Bronchial epithelial cell (primary cell): ENCODE results near the gene TTBK1. TPM values are rescaled to one million over a fixed set of nuclear protein-coding genes. Genes with fewer than 3 reads are reported as not detected.
A peak's percentile ranks its signal among the peaks of the same experiment; 100 is the strongest.

Experiments
- DNase-seq: peaks from one replicate; pipeline ENCODE4 v3.0.0-alpha.2; 2010; ENCODE audit warnings: low read depth
- FAIRE-seq: peaks from 2 replicates; lab custom pipeline; 2011; peaks lifted over from hg19 to GRCh38; lab: Jason Lieb, UNC
- H3K27me3 ChIP-seq: 2 replicates; pipeline ENCODE4 v1.5.1; 2011; ENCODE audit warnings: low read length; ENCODE audit not compliant: control insufficient read depth, insufficient read depth
- H3K36me3 ChIP-seq: 2 replicates; pipeline ENCODE4 v1.5.1; 2011; ENCODE audit warnings: low read length; ENCODE audit not compliant: control insufficient read depth, insufficient read depth
- H3K4me3 ChIP-seq: 2 replicates; pipeline ENCODE4 v1.5.1; 2011; ENCODE audit warnings: mild to moderate bottlenecking, low read depth, low read length, control low read depth
- CTCF ChIP-seq: IDR thresholded peaks from 2 replicates; pipeline ENCODE4 v1.5.1; 2011; ENCODE audit warnings: mild to moderate bottlenecking, moderate library complexity, low read length, control low read depth, inconsistent platforms; ENCODE audit not compliant: insufficient read depth, severe bottlenecking
- total RNA-seq: library from RNA; depleted of rRNA; stranded (reverse); fragments of >200 nt; gene quantifications from 2 replicates; pipeline ENCODE4 v1.2.1, GENCODE V29; 2014

TTBK1 gene
- total RNA-seq, 1 donor from 2014 or later: not detected

- TF ChIP-seq CTCF: no peak
- Histone ChIP-seq H3K27me3 (no peaks in the 10 kb centered on the region), H3K36me3 (no peaks in the 10 kb centered on the region), H3K4me3 (no peak overlapping the region)
- DNase-seq: peak; percentile 38
- FAIRE-seq: no peak
Observed at GRCh38 chr6:43310624-43311023, 67.3 kb downstream of the TTBK1 start.

- no peak overlapping the region for H3K4me3 ChIP-seq
- no peaks in the 10 kb centered on the region for H3K36me3 ChIP-seq
- FAIRE-seq: no peak
- H3K27me3 ChIP-seq: no peaks in the 10 kb centered on the region
- no peak for DNase-seq
- no peak for TF ChIP-seq CTCF
Observed at GRCh38 chr6:43311666-43312065, 68.4 kb downstream of the TTBK1 start.

DNA sequence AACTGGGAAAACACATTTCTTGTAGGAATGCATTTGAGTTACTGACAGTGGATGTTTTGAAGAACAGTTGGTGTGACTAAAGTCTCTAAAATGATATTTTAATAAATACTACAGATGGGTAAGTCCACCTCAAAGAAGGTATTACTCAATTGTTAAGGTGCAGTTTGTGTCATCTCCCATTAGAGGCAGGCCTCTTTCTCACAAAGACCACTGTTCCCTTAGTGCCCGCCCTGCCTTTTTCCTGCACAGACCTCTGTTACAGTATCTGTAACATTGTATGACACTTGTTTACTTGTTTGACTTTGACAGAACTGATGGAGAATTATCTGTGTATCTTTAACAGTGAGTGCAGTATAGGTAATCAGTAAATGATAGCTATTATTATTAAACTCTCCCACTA is 70.5 kb downstream of the TTBK1 start:
- no peak for FAIRE-seq
- no peak for DNase-seq
- Histone ChIP-seq H3K36me3 (no peaks in the 10 kb centered on the region), H3K4me3 (no peak overlapping the region), H3K27me3 (no peaks in the 10 kb centered on the region)
- TF ChIP-seq CTCF: no peak

GRCh38 chr6:43318011-43318410 is 74.7 kb downstream of the TTBK1 start:
- Histone ChIP-seq H3K27me3 (no peaks in the 10 kb centered on the region), H3K4me3 (no peak overlapping the region), H3K36me3 (no peaks in the 10 kb centered on the region)
- DNase-seq (no peak), FAIRE-seq (no peak)
- no peak for TF ChIP-seq CTCF

GRCh38 chr6:43325876-43326275 is 82.6 kb downstream of the TTBK1 start:
- no peak for DNase-seq
- Histone ChIP-seq H3K36me3 (no peaks in the 10 kb centered on the region), H3K4me3 (no peak overlapping the region), H3K27me3 (no peaks in the 10 kb centered on the region)
- FAIRE-seq: no peak
- TF ChIP-seq CTCF: no peak

DNA sequence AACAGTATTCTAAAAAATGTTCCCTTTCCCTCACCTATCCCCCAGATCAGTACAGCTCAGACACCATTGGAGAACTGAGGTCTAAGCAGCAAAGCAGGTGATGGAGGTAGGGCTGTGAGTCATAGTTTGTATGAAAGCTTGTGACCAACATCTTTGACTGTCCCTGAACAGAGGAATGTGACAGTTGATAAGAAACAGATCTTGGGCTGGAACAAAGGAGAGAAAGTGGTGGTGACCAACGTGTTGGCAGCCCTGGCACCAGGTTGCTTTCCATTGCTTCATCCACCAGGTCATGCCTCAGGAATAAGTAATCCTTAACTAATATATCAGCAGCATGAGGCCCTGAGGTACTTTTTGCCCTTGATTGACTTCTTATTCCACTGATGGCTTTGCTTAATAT is 85.2 kb downstream of the TTBK1 start:
- no peak for TF ChIP-seq CTCF
- Histone ChIP-seq H3K27me3 (no peaks in the 10 kb centered on the region), H3K4me3 (no peak overlapping the region), H3K36me3 (no peaks in the 10 kb centered on the region)
- FAIRE-seq (no peak), DNase-seq (no peak)
